Natural killer cell treated with Interleukin-12 subunit alpha and Interleukin-12 subunit beta and Interleukin-15 and Interleukin-18, amount 100 ng/mL, for 72 hours (primary cell): ENCODE measurements around the gene VEZT. TPM values are rescaled to one million over a fixed set of nuclear protein-coding genes. Genes with fewer than 3 reads are reported as not detected.
A peak's percentile ranks its signal among the peaks of the same experiment; 100 is the strongest.

ENCODE experiments used
- ATAC-seq, 2 donors: fragments of 150-1000 bp; cut with Tn5 transposase in 1 of 2; sonication (Bioruptor Pico), chemical (Tn5 transposase) in 1 of 2; 2 replicates each; pipeline ENCODE4 v1.10.0; 2021
- DNase-seq: peaks from one replicate; pipeline ENCODE4 v3.0.0; 2022; ENCODE audit warnings: low spot score
- H3K27ac Mint-ChIP-seq, 2 donors: 1 replicate in 1 of 2; 2 replicates in 1 of 2; pipeline ENCODE4 v1.8.0; 2022; ENCODE audit warnings: mixed read lengths in 2 of 2, mild to moderate bottlenecking in 1 of 2, moderate library complexity in 1 of 2
- H3K27me3 Mint-ChIP-seq, 2 donors: 1 replicate in 1 of 2; 2 replicates in 1 of 2; pipeline ENCODE4 v1.8.0; 2022; ENCODE audit warnings: mixed read lengths in 2 of 2
- H3K36me3 Mint-ChIP-seq: one replicate; pipeline ENCODE4 v1.8.0; 2022; ENCODE audit warnings: mixed read lengths
- H3K4me1 Mint-ChIP-seq, 2 donors: 1 replicate in 1 of 2; 2 replicates in 1 of 2; pipeline ENCODE4 v1.8.0; 2022; ENCODE audit warnings: low read depth in 2 of 2, mixed read lengths in 2 of 2, mild to moderate bottlenecking in 1 of 2
- H3K4me3 Mint-ChIP-seq: one replicate; pipeline ENCODE4 v1.8.0; 2022; ENCODE audit warnings: mixed read lengths
- H3K9me3 Mint-ChIP-seq: 2 replicates; pipeline ENCODE4 v1.8.0; 2022; ENCODE audit warnings: mixed read lengths
- total RNA-seq, 2 donors: library from RNA; stranded (reverse); gene quantifications; one replicate each; pipeline ENCODE4 v1.2.3, GENCODE V29; 2022

Gene VEZT
- total RNA-seq, 2 donors from 2014 or later, result 33.4 to 54.3 TPM

DNA sequence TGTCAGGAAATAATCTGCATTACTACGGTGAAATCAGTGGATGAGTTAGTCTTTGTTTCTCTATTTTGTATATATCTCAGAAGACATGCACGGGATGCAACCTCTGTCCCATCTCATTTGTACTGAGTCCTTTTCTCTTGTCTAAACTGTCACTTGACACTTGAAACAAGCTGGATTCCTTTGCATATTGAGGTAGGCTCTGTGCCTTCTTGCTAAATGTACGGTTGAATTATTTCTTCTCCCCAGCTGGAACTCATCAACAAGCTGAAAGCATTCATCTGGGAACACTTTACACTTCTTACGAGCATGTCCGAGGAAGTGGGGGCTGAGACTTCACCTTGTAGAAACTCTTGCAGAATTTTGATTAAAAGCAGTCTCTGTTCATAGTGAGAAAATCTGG, 119.5 kb downstream of the VEZT start:
- Mint-ChIP-seq H3K27me3 (peaks cover 5 to 8% of the 10 kb centered on the region in 2 donors), H3K4me3 (no peak overlapping the region), H3K9me3 (no peaks in the 10 kb centered on the region), H3K36me3 (no peaks in the 10 kb centered on the region), H3K27ac (no peak overlapping the region), H3K4me1 (no peaks in the 10 kb centered on the region)
- ATAC-seq (no peak), DNase-seq (no peak)

DNA sequence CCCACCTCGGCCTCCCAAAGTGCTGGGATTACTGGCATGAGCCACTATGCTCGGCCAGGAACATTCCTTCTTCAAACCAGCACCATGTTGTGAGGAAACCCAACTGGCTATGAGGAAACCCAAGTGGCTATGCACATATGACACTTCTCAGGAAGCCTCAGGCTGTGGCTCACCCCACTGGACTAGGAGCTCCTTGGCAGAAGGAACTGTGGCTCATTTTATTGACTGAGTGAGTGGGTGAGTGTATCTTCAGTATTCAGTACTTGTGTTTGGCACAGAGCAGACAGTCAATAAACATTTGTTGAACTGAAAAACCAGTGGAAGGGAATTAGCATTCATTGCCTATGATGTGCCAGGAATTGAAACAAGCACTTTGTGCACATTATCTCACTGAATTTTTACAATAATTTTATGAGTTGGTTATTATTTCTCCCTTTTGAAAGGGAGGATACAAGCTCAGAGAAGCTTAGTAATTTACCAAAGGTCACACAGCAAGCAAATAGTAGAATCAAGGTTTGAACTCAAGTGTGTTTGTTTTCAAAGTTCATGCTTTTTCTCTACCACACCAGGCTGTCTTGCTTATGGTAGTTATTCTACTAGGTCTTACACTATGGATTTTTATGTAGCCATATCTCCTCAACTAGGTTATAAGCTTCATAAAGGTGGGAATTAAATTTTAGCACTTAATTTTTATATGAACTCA, 121.6 kb downstream of the VEZT start:
- DNase-seq, result no peak
- Mint-ChIP-seq H3K36me3 (no peaks in the 10 kb centered on the region), H3K4me1 (no peaks in the 10 kb centered on the region), H3K4me3 (no peak overlapping the region), H3K27me3 (peaks cover 5 to 8% of the 10 kb centered on the region in 2 donors), H3K9me3 (no peaks in the 10 kb centered on the region), H3K27ac (no peak overlapping the region)
- ATAC-seq, result peak in 1 of 2 donors; percentile 34

DNA sequence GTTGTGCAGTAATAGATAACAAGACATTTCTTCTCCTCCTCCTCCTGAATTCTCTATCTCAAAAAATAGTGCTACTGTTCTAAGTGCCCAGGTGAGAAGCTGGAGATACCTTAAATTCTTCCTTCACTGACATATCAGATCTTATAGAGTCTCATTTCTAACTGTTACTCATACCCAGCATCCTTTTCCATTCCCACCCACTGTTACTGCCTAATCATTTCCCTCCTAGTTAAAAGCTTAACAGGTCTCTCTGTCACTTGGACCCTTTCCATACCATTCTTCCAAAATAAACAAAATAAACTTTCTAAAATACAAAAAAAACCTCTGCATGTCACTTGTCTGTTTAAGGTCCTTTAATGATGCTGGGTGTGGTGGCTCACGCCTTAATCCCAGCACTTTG, 124.4 kb downstream of the VEZT start:
- peaks cover 7 to 8% of the 10 kb centered on the region in 2 donors for H3K27me3 Mint-ChIP-seq
- H3K27ac Mint-ChIP-seq, result no peak overlapping the region
- no peaks in the 10 kb centered on the region for H3K36me3 Mint-ChIP-seq
- H3K4me3 Mint-ChIP-seq, result no peak overlapping the region
- no peaks in the 10 kb centered on the region for H3K9me3 Mint-ChIP-seq
- ATAC-seq (no peak), DNase-seq (no peak)
- H3K4me1 Mint-ChIP-seq, result no peaks in the 10 kb centered on the region

DNA sequence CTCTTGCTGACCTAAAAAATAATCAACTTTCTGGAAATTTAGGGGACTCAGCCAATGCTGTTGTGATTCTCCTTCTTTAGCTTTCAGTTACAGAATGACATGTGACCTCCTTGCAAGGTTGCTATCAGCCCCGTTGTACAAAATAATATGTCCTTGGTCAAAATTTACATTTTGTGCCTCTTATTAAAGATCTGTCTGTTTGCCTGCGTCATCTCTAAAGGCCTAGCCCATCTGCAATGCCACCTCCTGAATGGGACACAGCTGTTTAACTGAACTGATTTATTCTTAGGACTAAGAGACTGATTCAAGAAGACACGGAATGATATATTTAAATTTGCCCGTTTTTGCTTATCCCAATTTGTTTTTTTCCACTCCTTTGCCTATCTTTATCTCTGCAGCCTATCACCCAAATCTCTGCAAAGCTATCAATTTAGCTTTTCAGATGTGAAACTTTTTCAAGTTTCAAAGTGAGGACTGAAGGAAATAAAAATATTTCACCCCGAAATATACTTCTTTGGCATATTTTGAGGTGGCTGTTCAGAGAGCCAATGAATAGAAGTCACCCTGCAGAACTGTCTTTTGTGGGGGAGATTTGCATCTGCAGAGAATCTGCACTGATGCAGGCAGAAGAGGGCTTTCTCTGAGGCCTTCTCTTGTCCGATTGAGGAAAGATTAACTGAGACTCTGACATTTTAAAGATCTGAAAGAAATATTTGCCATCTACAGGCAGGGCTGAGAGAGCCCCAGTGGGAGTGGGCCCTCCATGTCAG, 126.0 kb downstream of the VEZT start:
- H3K36me3 Mint-ChIP-seq, result no peaks in the 10 kb centered on the region
- no peaks in the 10 kb centered on the region for H3K9me3 Mint-ChIP-seq
- peaks cover 7 to 8% of the 10 kb centered on the region in 2 donors for H3K27me3 Mint-ChIP-seq
- no peak overlapping the region for H3K27ac Mint-ChIP-seq
- ATAC-seq (no peak), DNase-seq (no peak)
- no peaks in the 10 kb centered on the region for H3K4me1 Mint-ChIP-seq
- H3K4me3 Mint-ChIP-seq, result no peak overlapping the region

DNA sequence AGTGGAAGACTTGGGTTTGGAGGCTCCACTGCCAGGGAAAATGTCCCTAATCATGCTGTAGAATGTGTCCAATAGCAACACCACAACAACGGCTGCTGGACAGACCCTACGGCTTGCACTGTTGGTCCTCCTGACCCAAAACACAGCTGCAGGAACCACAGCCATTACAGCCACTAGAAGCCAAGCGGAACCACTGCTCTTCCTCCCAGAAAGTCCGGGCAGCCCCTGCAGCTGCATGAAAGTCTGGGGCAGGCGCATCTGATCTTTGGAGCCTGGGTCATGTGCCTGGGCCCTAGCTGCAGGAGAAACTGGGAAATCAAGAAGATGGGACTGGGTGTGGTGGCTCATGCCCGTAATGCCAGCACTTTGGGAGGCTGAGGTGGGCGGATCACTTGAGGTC, 131.7 kb downstream of the VEZT start:
- ATAC-seq, result no peak
- Mint-ChIP-seq H3K36me3 (no peaks in the 10 kb centered on the region), H3K4me1 (no peaks in the 10 kb centered on the region)

DNA sequence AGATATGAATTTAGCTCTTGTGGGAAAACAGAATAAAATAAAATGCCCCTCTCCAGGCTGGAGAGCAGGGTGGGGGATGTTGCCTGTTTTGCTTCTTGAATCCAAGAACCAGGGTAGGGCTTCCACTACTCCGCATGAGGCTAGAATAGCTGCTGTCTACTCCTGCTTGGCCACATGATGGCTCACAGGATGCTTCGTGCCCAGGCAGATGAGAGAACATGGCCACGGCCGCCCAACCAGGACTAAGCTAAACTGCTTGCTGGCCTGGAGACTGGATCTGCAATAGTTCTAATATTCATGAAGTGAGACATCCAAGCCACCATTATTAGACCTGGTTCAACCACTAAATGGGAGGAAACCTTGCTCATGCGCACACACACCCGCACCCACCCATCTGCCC, 134.1 kb downstream of the VEZT start:
- Mint-ChIP-seq H3K4me3 (no peak overlapping the region), H3K27ac (no peak overlapping the region), H3K9me3 (no peaks in the 10 kb centered on the region), H3K36me3 (no peaks in the 10 kb centered on the region), H3K27me3 (peaks cover 8 to 12% of the 10 kb centered on the region in 2 donors), H3K4me1 (no peaks in the 10 kb centered on the region)
- ATAC-seq (no peak), DNase-seq (no peak)

More for the DNA sequence above, 131.7 kb downstream of the VEZT start:
- Mint-ChIP-seq H3K4me3 (no peak overlapping the region), H3K9me3 (no peaks in the 10 kb centered on the region), H3K27me3 (peaks cover 8% of the 10 kb centered on the region in 2 donors), H3K27ac (no peak overlapping the region)
- no peak for DNase-seq

Other genes with a start within 250 kb of the VEZT start
- gene NDUFA12, start 214.1 kb upstream of the VEZT start, total RNA-seq, result 100 to 1,000 TPM in 1 of 2 donors, 10 to 100 TPM in 1; 53.3 to 161 TPM
- 10 to 100 TPM; 27.0 to 52.8 TPM for gene NR2C1, start 144.2 kb upstream of the VEZT start, total RNA-seq
- 1 to 10 TPM in 1 of 2 donors, under 1 TPM in 1; 0.62 to 2.0 TPM for gene FGD6, start 340 bp upstream of the VEZT start, total RNA-seq